ENCODE data around the gene APBA3.

DNA sequence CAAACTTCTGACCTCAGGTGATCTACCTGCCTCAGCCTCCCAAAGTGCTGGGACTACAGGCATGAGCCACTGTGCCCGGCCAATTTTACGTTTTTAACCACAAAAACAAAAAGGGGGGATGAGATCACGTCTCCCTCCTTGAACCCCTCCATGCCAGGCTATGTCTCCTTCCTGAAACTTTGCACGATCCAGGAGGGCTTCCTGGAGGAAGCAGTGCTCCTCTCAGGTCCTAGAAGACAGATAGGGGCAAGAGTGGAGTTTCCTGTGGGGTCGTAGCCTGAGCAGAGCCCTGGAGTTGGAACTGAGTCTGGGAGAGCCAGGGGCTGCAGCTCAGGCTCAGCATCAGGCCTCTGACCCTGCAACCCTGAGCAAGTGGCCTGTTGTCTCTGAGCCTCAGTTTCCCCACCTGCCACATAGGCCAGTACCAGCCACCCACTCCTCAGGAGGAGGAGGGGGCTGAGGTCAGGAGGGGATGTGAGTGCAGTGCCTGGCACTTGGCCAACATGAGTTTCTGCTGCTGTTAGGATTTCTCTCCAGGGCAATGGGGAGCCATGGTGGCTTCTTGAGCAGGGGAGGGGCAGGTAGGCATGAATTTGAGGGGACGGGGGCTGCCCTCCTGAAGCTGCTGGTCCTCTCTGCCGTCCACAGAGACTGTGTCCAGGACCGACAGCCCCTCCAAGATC is 16.0 kb downstream of the APBA3 start:
- no peak for TF ChIP-seq TAF1 (IDR thresholded peaks at IDR 0.05; ENCODE audit: borderline replicate concordance, low read depth, low read length)
- no peak for TF ChIP-seq POLR2A (IDR thresholded peaks at IDR 0.05; ENCODE audit: low read depth, low read length)

Data from GM12892 (cell line).